Liver (tissue), 3 donors: Measurements from ENCODE around the gene NKD1.

Experiments
- CTCF ChIP-seq: fragments of 150-350 bp; IDR thresholded peaks from 2 replicates; pipeline ENCODE4 v1.5.1; 2017; ENCODE audit warnings: improper control_type of control experiment, low read depth, low read length; ENCODE audit not compliant: missing input control
- SP1 ChIP-seq: IDR thresholded peaks from 2 replicates; pipeline ENCODE4 v1.6.1; 2018; ENCODE audit warnings: antibody characterized with exemption, mild to moderate bottlenecking
- TAF1 ChIP-seq: conservative IDR thresholded peaks from 2 replicates; pipeline ENCODE4 v1.6.1; 2016; ENCODE audit warnings: antibody characterized with exemption, mild to moderate bottlenecking
- ZBTB33 ChIP-seq: IDR thresholded peaks from 2 replicates; pipeline ENCODE4 v1.6.1; 2016; ENCODE audit warnings: antibody characterized with exemption
- donor health status: healthy.
- donor health status: healthy.

- no peak for TF ChIP-seq TAF1
- TF ChIP-seq SP1, result no peak
- TF ChIP-seq CTCF, result no peak
- no peak for TF ChIP-seq ZBTB33
These were observed 70.2 kb downstream of the NKD1 start for GRCh38 chr16:50618238-50618918.
